ENCODE data around the gene GRK3. TPM values are rescaled to one million over a fixed set of nuclear protein-coding genes. Genes with fewer than 3 reads are reported as not detected.
A peak's percentile ranks its signal among the peaks of the same experiment; 100 is the strongest.
"Not testable (repeated sequence)": the region's sequence is repeated elsewhere in the genome, so short reads cannot be mapped to it uniquely, and the experiment has no call there.

The GRK3 gene
- total RNA-seq, 1 experiment from 2014 or later: 2.0 TPM

DNA sequence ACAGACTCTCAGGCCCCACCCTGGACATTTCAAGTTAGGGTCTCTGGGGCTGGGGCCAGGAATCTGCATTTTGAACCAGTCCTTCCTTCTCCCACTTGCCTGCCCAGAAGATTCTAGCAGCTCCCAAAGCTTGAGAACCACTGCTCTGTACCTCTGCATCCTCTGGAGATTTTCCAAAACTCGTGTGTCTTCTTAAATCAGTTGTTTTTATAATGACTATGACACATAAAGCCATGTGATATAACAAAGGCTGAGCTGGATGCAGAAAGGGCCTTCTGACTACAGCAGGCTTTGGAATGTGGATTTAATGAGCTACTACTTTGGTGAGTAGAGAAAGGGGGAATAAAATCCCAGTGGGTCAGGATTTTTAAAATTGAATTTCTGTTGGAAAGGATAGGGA is 37.5 kb upstream of the GRK3 start:
- H3K27me3 ChIP-seq (replicated peaks; ENCODE audit: insufficient read depth, low read depth, low read length, poor library complexity); H3K4me1 ChIP-seq (ENCODE audit: insufficient read depth, low read length, poor library complexity, severe bottlenecking); H3K9me3 ChIP-seq (ENCODE audit: low read depth, low read length, poor library complexity, severe bottlenecking); CTCF ChIA-PET; DNase-seq (ENCODE audit: low spot score); H3K27ac ChIP-seq (ENCODE audit: low read depth, low read length, poor library complexity, severe bottlenecking); BruUV-seq (replicated peaks); intact Hi-C loops (cut with micrococcal nuclease; ENCODE audit: unreplicated experiment); H3K36me3 ChIP-seq (ENCODE audit: insufficient read depth, low read length, poor library complexity, severe bottlenecking); POLR2A ChIA-PET (ENCODE audit: low non-redundant PET); H3K4me3 ChIP-seq (ENCODE audit: low read depth, low read length, poor library complexity, severe bottlenecking): not testable (repeated sequence)

DNA sequence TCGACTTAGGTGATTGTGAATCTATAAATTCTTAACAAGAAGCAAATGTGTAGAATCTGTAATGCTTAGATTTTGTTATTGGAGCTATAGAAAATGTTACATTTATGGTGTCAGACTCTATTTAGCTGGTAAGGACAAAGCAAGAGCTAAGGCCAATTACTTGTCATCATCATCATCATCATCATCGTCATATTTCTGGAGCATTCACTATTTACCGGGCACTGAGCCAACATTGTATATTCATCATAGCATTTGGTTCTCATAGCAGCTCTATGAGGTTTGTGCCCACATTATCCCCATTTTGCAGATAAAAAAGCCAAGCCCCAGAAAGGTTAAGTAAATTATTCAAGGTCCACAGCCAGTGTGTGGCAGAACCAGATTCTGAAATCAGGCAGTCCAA is 36.4 kb upstream of the GRK3 start:
- intact Hi-C loops (cut with micrococcal nuclease; ENCODE audit: unreplicated experiment); H3K4me3 ChIP-seq (ENCODE audit: low read depth, low read length, poor library complexity, severe bottlenecking); H3K4me1 ChIP-seq (ENCODE audit: insufficient read depth, low read length, poor library complexity, severe bottlenecking); H3K9me3 ChIP-seq (ENCODE audit: low read depth, low read length, poor library complexity, severe bottlenecking); H3K27ac ChIP-seq (ENCODE audit: low read depth, low read length, poor library complexity, severe bottlenecking); CTCF ChIA-PET; H3K27me3 ChIP-seq (replicated peaks; ENCODE audit: insufficient read depth, low read depth, low read length, poor library complexity); POLR2A ChIA-PET (ENCODE audit: low non-redundant PET); BruUV-seq (replicated peaks); H3K36me3 ChIP-seq (ENCODE audit: insufficient read depth, low read length, poor library complexity, severe bottlenecking); DNase-seq (ENCODE audit: low spot score): not testable (repeated sequence)

GRCh38 chr22:25529059-25529458 is 35.4 kb upstream of the GRK3 start:
- intact Hi-C loops (cut with micrococcal nuclease; ENCODE audit: unreplicated experiment); DNase-seq (ENCODE audit: low spot score); POLR2A ChIA-PET (ENCODE audit: low non-redundant PET); H3K36me3 ChIP-seq (ENCODE audit: insufficient read depth, low read length, poor library complexity, severe bottlenecking); BruUV-seq (replicated peaks); H3K27me3 ChIP-seq (replicated peaks; ENCODE audit: insufficient read depth, low read depth, low read length, poor library complexity); CTCF ChIA-PET; H3K9me3 ChIP-seq (ENCODE audit: low read depth, low read length, poor library complexity, severe bottlenecking); H3K4me1 ChIP-seq (ENCODE audit: insufficient read depth, low read length, poor library complexity, severe bottlenecking); H3K4me3 ChIP-seq (ENCODE audit: low read depth, low read length, poor library complexity, severe bottlenecking); H3K27ac ChIP-seq (ENCODE audit: low read depth, low read length, poor library complexity, severe bottlenecking): not testable (repeated sequence)

DNA sequence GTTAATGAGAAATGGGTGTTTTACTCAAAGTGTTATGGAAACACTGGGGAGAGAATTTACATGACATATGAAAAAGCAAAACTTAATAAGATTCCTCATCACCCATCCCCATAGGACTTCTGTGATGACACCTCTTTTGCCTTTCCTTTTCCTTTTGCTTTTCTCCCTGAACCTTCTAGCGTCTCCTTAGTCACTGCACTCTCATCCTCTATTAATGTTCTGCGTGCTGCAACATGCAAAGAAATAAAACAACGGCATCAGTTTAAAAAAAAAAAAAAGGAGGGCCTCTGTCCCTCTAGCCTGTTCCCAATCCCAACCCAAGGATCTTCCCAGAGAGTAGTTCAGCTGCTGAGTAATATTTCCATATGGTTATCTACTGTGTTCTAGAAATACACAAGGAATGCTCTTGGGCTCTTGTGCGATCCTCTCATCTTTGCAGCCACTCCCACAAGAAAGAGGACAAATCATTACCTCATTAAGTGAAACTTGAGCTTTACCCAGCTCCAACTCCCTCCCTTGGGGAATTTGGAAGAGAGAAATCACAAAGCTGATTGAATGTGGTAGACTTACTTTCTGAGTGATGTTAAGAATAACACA is 34.8 kb upstream of the GRK3 start:
- H3K4me3 ChIP-seq (ENCODE audit: low read depth, low read length, poor library complexity, severe bottlenecking); CTCF ChIA-PET; H3K36me3 ChIP-seq (ENCODE audit: insufficient read depth, low read length, poor library complexity, severe bottlenecking); H3K27ac ChIP-seq (ENCODE audit: low read depth, low read length, poor library complexity, severe bottlenecking); H3K4me1 ChIP-seq (ENCODE audit: insufficient read depth, low read length, poor library complexity, severe bottlenecking); H3K27me3 ChIP-seq (replicated peaks; ENCODE audit: insufficient read depth, low read depth, low read length, poor library complexity); H3K9me3 ChIP-seq (ENCODE audit: low read depth, low read length, poor library complexity, severe bottlenecking); intact Hi-C loops (cut with micrococcal nuclease; ENCODE audit: unreplicated experiment); BruUV-seq (replicated peaks); POLR2A ChIA-PET (ENCODE audit: low non-redundant PET): not testable (repeated sequence)
- DNase-seq (ENCODE audit: low spot score): peak; percentile 20

GRCh38 chr22:25531677-25532076 is 32.8 kb upstream of the GRK3 start:
- DNase-seq (ENCODE audit: low spot score); H3K9me3 ChIP-seq (ENCODE audit: low read depth, low read length, poor library complexity, severe bottlenecking); H3K27ac ChIP-seq (ENCODE audit: low read depth, low read length, poor library complexity, severe bottlenecking); CTCF ChIA-PET; BruUV-seq (replicated peaks); H3K4me3 ChIP-seq (ENCODE audit: low read depth, low read length, poor library complexity, severe bottlenecking); H3K36me3 ChIP-seq (ENCODE audit: insufficient read depth, low read length, poor library complexity, severe bottlenecking); intact Hi-C loops (cut with micrococcal nuclease; ENCODE audit: unreplicated experiment); H3K27me3 ChIP-seq (replicated peaks; ENCODE audit: insufficient read depth, low read depth, low read length, poor library complexity); POLR2A ChIA-PET (ENCODE audit: low non-redundant PET); H3K4me1 ChIP-seq (ENCODE audit: insufficient read depth, low read length, poor library complexity, severe bottlenecking): not testable (repeated sequence)

DNA sequence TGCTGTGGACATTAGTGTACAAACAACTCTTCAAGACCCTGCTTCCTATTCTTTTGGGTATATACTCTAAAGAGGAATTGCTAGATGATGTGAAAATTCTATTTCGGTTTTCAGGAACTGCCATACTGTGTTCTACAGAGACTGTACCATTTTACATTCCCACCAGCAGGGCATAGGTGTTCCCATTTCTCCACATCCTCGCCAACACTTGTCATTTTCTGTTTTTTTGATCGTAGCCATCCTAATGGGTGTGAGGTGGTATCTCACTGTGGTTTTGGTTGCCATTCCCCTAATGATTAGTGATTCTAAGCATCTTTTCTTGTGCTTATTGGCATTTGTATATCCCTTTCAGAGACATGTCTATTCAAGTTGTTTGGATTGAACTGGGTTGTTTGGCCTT is 29.8 kb upstream of the GRK3 start:
- ChIA-PET POLR2A (ENCODE audit: low non-redundant PET) (no interaction called here), CTCF (no interaction called here)
- TF ChIP-seq CTCF (conservative IDR thresholded peaks at IDR 0.05; ENCODE audit: low read depth, low read length): no peak
- no peak for TF ChIP-seq EZH2 (IDR thresholded peaks at IDR 0.05; ENCODE audit: borderline replicate concordance, low read depth, low read length, poor library complexity, severe bottlenecking)
- no peaks in the 10 kb centered on the region for H3K9me3 ChIP-seq (ENCODE audit: low read depth, low read length, poor library complexity, severe bottlenecking)
- no peak overlapping the region for H3K4me3 ChIP-seq (ENCODE audit: low read depth, low read length, poor library complexity, severe bottlenecking)
- H3K27me3 ChIP-seq (replicated peaks; ENCODE audit: insufficient read depth, low read depth, low read length, poor library complexity): no peaks in the 10 kb centered on the region
- no TSS peak for BruUV-seq (replicated peaks)
- no peak overlapping the region for H3K27ac ChIP-seq (ENCODE audit: low read depth, low read length, poor library complexity, severe bottlenecking)
- intact Hi-C loops (cut with micrococcal nuclease; ENCODE audit: unreplicated experiment): no loop called here
- H3K36me3 ChIP-seq (ENCODE audit: insufficient read depth, low read length, poor library complexity, severe bottlenecking): no peaks in the 10 kb centered on the region
- DNase-seq (ENCODE audit: low spot score): no peak
- H3K4me1 ChIP-seq (ENCODE audit: insufficient read depth, low read length, poor library complexity, severe bottlenecking): no peaks in the 10 kb centered on the region

Data from A673 (cell line).